Ovary (tissue), 9 donors: Measurements from ENCODE around the gene MYLIP. TPM values are rescaled to one million over a fixed set of nuclear protein-coding genes. Genes with fewer than 3 reads are reported as not detected.

Experiments
- DNase-seq, 5 donors: peaks; one replicate each; pipeline ENCODE4 v3.0.0-alpha.2; 2019 to 2020
- H3K27ac ChIP-seq, 2 donors: fragments of 200-600 bp; one replicate each; pipeline versions ENCODE4 v1.5.1 to v1.8.0; 2019 to 2022
- H3K27me3 ChIP-seq: fragments of 200-600 bp; one replicate; pipeline ENCODE4 v1.8.0; 2022
- H3K36me3 ChIP-seq: fragments of 200-600 bp; sonication (generic); one replicate; pipeline ENCODE4 v1.5.1; 2019
- H3K4me1 ChIP-seq: one replicate; pipeline ENCODE4 v1.8.1; 2013; ENCODE audit warnings: mild to moderate bottlenecking, moderate library complexity; ENCODE audit not compliant: insufficient read depth
- H3K4me3 ChIP-seq: fragments of 200-600 bp; sonication (generic); one replicate; pipeline ENCODE4 v1.5.1; 2017
- H3K9me3 ChIP-seq, 2 donors: fragments of 200-600 bp in 1 of 2; sonication (generic) in 1 of 2; one replicate each; pipeline versions ENCODE4 v1.5.1 to v1.8.1; 2013 to 2019; ENCODE audit warnings: mild to moderate bottlenecking in 1 of 2, moderate library complexity in 1 of 2
- EP300 ChIP-seq: sonication (generic); formaldehyde crosslinking; IDR thresholded peaks from one replicate; pipeline ENCODE4 v1.6.1; 2017; ENCODE audit warnings: antibody characterized with exemption
- POLR2A ChIP-seq: fragments of 450-650 bp; IDR thresholded peaks from one replicate; pipeline ENCODE4 v1.6.1; 2017; ENCODE audit warnings: antibody characterized with exemption, mild to moderate bottlenecking, moderate library complexity
- WGBS, 3 donors: extraction: QIAGEN DNeasy Blood & Tissue Kit in 1 of 3; methylation state at CpG; one replicate each; pipeline versions ENCODE4 v1.1.5 to v1.1.7; 2013 to 2017; 5-methylcytosine and 5-hydroxymethylcytosine counted together
- intact Hi-C, 4 donors: fragments of 100-400 bp; cut with DNase I; formaldehyde crosslinking; loops; one replicate each; pipeline versions ENCODE4 v1.11.0 to v1.15.1; 2022 to 2023
- polyA plus RNA-seq, 2 donors: library from polyadenylated mRNA; stranded (reverse); fragments of 200-250 nt in 1 of 2; fragments of 350-450 nt in 1 of 2; fragmentation: Illumina TruSeq in 1 of 2; extraction: RNeasy Lipid Tissue Mini Kit (QIAGEN cat#74804) in 1 of 2; gene quantifications; one replicate each; pipeline ENCODE4 v1.2.3, GENCODE V29; 2013 to 2014
- total RNA-seq, 7 donors: library from RNA; depleted of rRNA in 2 of 7; stranded (reverse); fragments of >200 nt in 2 of 7; fragmentation: NEBNext Ultra II Directional in 3 of 7; extraction: Animal tissue kit (Norgen Biotek cat#: 25700) in 3 of 7; gene quantifications; one replicate each; pipeline versions ENCODE4 v1.1.0 to v1.2.4, GENCODE V29; 2016 to 2023
- TF ChIP-seq, protein P1 (sequence below), 3 donors: fragments of 450-650 bp in 2 of 3; fragments of 200-600 bp in 1 of 3; IDR thresholded peaks; one replicate each; pipeline versions ENCODE4 v1.5.1 to v1.8.0; 2016 to 2022; ENCODE audit warnings: antibody characterized with exemption in 3 of 3, mild to moderate bottlenecking in 1 of 3
- donor health status: DM: no; HTN: no; CAD: no; lungs with moderate emphysema.
- donor health status: DM: no; HTN: no; CAD: no.
- donor health status: Bipolar disorder and iron deficiency.
- donor health status: DM: yes; HTN: yes; CAD: no.
- donor health status: DM: no; HTN: no; CAD: no.
- donor health status: DM: yes; HTN: yes; CAD: no.

MYLIP gene
- total and polyA plus RNA-seq, 9 donors = 11.0 to 45.4 (median 37.7) TPM

DNA sequence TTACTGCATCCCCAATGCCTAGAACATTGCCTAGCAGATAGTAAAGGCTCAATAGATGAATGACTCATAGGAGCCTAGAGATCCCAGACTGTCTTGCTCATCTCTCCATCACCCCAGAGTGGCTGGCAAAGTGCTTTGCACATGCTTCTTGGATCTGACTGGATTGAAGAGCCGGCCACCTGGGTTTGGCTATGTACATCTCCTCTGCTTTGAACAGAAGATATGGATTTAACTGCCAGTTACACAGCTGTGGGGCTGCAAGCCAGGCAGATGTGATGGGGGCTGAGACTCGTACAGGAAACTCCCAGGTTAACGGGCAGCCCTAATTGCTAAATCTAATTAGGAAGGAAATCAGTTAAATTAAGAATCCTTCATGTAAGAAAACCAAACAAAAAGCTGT is 28.6 kb downstream of the MYLIP start:
- DNase-seq = no peak
- TF ChIP-seq POLR2A (no peak), EP300 (no peak)
- TF ChIP-seq, protein P1, sequence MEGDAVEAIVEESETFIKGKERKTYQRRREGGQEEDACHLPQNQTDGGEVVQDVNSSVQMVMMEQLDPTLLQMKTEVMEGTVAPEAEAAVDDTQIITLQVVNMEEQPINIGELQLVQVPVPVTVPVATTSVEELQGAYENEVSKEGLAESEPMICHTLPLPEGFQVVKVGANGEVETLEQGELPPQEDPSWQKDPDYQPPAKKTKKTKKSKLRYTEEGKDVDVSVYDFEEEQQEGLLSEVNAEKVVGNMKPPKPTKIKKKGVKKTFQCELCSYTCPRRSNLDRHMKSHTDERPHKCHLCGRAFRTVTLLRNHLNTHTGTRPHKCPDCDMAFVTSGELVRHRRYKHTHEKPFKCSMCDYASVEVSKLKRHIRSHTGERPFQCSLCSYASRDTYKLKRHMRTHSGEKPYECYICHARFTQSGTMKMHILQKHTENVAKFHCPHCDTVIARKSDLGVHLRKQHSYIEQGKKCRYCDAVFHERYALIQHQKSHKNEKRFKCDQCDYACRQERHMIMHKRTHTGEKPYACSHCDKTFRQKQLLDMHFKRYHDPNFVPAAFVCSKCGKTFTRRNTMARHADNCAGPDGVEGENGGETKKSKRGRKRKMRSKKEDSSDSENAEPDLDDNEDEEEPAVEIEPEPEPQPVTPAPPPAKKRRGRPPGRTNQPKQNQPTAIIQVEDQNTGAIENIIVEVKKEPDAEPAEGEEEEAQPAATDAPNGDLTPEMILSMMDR (IDR thresholded peaks at IDR 0.05) = no peak
- H3K4me3 ChIP-seq = no peak overlapping the region
- no peak overlapping the region for H3K27ac ChIP-seq
- no peaks in the 10 kb centered on the region for H3K4me1 ChIP-seq
- peaks cover 0 to 6% of the 10 kb centered on the region in 2 donors for H3K9me3 ChIP-seq
- no peaks in the 10 kb centered on the region for H3K27me3 ChIP-seq
- 8 to 21% (median 14%) methylated on average over 3 of the region's 3 CpGs for WGBS, 3 donors
- intact Hi-C loops = no loop called here
- H3K36me3 ChIP-seq = no peaks in the 10 kb centered on the region

DNA sequence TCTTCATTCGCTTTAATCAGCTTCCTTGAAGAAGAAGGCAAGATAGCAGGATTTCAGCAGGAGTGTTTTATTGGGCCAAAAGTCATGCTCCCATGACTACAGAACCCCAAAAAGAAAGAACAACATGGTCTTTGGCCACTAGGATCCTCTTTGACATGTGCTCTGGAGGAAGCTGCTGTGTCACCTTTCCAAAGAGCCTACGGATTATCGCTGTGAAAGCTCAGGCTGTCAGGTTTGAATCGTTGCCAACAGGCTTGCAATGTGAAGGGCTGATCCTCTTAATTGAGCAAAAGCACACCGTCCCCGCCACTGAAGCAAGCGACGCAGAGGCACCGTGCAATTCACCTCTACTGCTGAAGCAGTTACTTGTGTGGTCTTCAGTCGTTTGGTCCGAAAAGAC is 29.0 kb downstream of the MYLIP start:
- WGBS, 3 donors = 24 to 29% (median 24%) methylated on average over 11 of the region's 11 CpGs
- H3K4me1 ChIP-seq = no peaks in the 10 kb centered on the region
- no peaks in the 10 kb centered on the region for H3K27me3 ChIP-seq
- no peaks in the 10 kb centered on the region for H3K36me3 ChIP-seq
- TF ChIP-seq POLR2A = no peak
- TF ChIP-seq, protein P1 (IDR thresholded peaks at IDR 0.05) = no peak
- TF ChIP-seq EP300 = no peak
- H3K27ac ChIP-seq = no peak overlapping the region
- H3K9me3 ChIP-seq = peaks cover 0 to 6% of the 10 kb centered on the region in 2 donors
- peak in 1 of 5 donors; percentile 16 for DNase-seq
- intact Hi-C loops = no loop called here
- H3K4me3 ChIP-seq = no peak overlapping the region

DNA sequence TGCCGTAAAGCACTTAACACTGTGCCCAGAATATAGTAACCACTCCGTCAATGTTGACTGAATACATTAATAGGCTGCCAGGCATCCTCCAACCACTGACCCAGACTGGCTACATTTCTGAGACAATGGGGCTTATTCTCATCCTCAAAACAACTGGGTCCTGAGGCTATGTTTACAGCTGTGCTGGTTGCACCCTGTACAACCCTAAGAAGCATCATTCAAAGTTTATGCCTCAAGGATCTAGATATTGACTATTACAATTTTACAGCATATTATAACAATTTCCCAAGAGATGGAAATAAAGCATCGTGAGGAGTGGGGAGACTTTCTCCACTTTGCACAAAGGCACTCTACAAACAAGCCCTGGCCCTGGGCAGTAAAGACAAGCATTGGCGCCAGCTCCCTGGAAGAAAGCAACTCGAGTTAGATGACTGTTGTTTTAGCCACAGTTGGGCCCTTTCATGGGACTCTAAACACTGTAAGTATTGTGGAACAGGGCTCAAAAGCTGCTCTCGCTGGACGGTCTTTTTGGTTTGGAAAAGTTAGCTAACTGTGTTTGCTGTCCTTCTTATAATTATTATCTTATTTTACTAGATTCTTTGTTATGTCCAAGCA is 30.2 kb downstream of the MYLIP start:
- no peak overlapping the region for H3K4me3 ChIP-seq
- DNase-seq = no peak
- 81 to 85% (median 82%) methylated on average over 7 of the region's 7 CpGs for WGBS, 3 donors
- H3K9me3 ChIP-seq = peaks cover 0 to 6% of the 10 kb centered on the region in 2 donors
- no peaks in the 10 kb centered on the region for H3K36me3 ChIP-seq
- H3K27ac ChIP-seq = no peak overlapping the region
- H3K4me1 ChIP-seq = no peaks in the 10 kb centered on the region
- TF ChIP-seq EP300 (no peak), POLR2A (no peak)
- TF ChIP-seq, protein P1 (IDR thresholded peaks at IDR 0.05) = no peak
- intact Hi-C loops = no loop called here
- no peaks in the 10 kb centered on the region for H3K27me3 ChIP-seq

DNA sequence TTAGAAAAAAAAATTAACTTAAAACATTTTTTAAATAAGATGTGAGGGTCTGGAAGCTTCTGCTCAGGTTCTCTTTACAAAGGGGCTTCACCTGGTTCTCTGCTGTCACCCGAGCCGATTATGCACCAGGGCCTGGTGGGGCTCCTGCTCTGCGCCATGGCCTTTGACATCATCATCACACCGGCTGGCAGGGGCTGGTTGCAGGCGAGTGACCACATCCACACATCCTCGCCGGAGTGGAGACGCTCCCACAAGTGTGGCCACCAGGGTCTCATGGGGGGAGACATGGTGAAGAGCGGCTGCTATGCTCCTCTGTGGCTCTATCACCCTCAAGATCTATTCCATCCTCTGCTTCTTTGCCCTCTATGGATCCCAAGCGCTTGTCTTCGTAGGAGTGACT is 31.9 kb downstream of the MYLIP start:
- DNase-seq = no peak
- Histone ChIP-seq H3K27ac (no peak overlapping the region), H3K9me3 (peaks cover 0 to 4% of the 10 kb centered on the region in 2 donors), H3K36me3 (no peaks in the 10 kb centered on the region), H3K4me3 (no peak overlapping the region), H3K4me1 (no peaks in the 10 kb centered on the region), H3K27me3 (no peaks in the 10 kb centered on the region)
- WGBS, 3 donors = 93 to 97% (median 94%) methylated on average over 11 of the region's 11 CpGs
- intact Hi-C loops = no loop called here
- no peak for TF ChIP-seq POLR2A
- TF ChIP-seq EP300 = no peak
- TF ChIP-seq, protein P1 (IDR thresholded peaks at IDR 0.05) = no peak
